Prostate gland (tissue), 2 donors: ENCODE data around the gene ACSF3.

Experiments used
- POLR2A ChIP-seq: fragments of 450-650 bp; IDR thresholded peaks from one replicate; pipeline ENCODE4 v1.6.1; 2016; ENCODE audit warnings: antibody characterized with exemption, mild to moderate bottlenecking
- POLR2AphosphoS5 ChIP-seq: sonication (generic); formaldehyde crosslinking; IDR thresholded peaks from one replicate; pipeline ENCODE4 v1.6.1; 2017; ENCODE audit warnings: antibody characterized with exemption
- TF ChIP-seq, protein P1 (sequence below), 4 experiments: fragments of 200-600 bp in 2 of 4; fragments of 450-650 bp in 2 of 4; sonication (generic) in 2 of 4; IDR thresholded peaks; 1 replicate in 3 of 4; 2 replicates in 1 of 4; pipeline ENCODE4 v1.5.1; 2016 to 2019; ENCODE audit warnings: antibody characterized with exemption in 4 of 4, mild to moderate bottlenecking in 2 of 4, moderate library complexity in 2 of 4

DNA sequence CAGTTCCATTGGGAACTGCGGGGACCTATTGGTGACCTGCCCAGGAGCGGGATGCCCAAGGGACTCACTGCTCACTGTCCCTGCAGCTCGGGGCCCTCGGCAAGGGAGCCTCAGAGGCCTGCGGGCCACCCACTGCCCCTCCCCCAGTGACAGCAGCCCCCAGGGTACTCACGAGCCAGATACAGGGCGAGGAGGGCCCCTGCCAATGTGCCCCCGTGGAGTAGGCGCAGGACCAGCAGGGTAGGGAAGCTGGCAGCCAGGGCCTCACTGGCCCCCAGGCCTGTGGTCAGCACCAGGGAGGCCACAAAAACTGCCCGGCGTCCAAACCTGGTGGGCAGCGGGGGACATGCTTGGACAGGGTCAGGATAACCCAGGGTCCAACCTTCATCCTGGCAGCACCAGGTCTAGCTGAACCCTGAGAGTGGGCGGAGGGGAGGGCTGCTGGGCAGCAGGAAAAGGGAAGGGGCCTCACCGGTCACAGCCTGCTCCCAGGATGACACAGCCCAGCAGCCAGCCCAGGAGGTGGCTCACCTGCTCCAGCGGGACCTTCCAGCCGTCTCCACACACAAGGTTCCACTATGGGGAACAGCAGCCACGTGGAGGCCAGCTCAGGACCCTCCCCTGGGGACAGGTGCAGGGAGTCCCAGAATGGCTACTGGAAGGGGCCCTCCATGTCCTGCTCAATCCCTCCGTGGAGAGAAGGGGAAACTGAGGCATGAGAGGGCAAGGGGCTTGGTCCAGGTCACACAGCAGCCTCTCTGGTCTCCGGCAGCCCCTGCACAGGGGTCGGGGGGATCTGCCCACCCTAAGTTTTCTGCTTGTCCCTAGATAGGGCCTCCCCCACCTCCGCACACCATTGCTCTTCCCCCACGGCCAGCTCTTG is 105.8 kb downstream of the ACSF3 start:
- TF ChIP-seq, protein P1, sequence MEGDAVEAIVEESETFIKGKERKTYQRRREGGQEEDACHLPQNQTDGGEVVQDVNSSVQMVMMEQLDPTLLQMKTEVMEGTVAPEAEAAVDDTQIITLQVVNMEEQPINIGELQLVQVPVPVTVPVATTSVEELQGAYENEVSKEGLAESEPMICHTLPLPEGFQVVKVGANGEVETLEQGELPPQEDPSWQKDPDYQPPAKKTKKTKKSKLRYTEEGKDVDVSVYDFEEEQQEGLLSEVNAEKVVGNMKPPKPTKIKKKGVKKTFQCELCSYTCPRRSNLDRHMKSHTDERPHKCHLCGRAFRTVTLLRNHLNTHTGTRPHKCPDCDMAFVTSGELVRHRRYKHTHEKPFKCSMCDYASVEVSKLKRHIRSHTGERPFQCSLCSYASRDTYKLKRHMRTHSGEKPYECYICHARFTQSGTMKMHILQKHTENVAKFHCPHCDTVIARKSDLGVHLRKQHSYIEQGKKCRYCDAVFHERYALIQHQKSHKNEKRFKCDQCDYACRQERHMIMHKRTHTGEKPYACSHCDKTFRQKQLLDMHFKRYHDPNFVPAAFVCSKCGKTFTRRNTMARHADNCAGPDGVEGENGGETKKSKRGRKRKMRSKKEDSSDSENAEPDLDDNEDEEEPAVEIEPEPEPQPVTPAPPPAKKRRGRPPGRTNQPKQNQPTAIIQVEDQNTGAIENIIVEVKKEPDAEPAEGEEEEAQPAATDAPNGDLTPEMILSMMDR (IDR thresholded peaks at IDR 0.05), result no peak
- TF ChIP-seq POLR2A (no peak), POLR2AphosphoS5 (no peak)
